ENCODE data around the gene FKBP15.
"Not testable (repeated sequence)": the region's sequence is repeated elsewhere in the genome, so short reads cannot be mapped to it uniquely, and the experiment has no call there.

FKBP15 gene, protein sequence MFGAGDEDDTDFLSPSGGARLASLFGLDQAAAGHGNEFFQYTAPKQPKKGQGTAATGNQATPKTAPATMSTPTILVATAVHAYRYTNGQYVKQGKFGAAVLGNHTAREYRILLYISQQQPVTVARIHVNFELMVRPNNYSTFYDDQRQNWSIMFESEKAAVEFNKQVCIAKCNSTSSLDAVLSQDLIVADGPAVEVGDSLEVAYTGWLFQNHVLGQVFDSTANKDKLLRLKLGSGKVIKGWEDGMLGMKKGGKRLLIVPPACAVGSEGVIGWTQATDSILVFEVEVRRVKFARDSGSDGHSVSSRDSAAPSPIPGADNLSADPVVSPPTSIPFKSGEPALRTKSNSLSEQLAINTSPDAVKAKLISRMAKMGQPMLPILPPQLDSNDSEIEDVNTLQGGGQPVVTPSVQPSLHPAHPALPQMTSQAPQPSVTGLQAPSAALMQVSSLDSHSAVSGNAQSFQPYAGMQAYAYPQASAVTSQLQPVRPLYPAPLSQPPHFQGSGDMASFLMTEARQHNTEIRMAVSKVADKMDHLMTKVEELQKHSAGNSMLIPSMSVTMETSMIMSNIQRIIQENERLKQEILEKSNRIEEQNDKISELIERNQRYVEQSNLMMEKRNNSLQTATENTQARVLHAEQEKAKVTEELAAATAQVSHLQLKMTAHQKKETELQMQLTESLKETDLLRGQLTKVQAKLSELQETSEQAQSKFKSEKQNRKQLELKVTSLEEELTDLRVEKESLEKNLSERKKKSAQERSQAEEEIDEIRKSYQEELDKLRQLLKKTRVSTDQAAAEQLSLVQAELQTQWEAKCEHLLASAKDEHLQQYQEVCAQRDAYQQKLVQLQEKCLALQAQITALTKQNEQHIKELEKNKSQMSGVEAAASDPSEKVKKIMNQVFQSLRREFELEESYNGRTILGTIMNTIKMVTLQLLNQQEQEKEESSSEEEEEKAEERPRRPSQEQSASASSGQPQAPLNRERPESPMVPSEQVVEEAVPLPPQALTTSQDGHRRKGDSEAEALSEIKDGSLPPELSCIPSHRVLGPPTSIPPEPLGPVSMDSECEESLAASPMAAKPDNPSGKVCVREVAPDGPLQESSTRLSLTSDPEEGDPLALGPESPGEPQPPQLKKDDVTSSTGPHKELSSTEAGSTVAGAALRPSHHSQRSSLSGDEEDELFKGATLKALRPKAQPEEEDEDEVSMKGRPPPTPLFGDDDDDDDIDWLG

GRCh38 chr9:113221003-113221799, at the start of gene FKBP15, which contains the start of gene SLC31A1:
Gene FKBP15, minus strand, starts transcription at chr9:113221277. Its CDS starts 34 bp downstream, at chr9:113221243.
Gene SLC31A1, plus strand, starts transcription at chr9:113221544. Its CDS starts 34,605 bp downstream, at chr9:113256149.
- peak; percentile 97 for DNase-seq (ENCODE audit: low read depth, low spot score)

GRCh38 chr9:113269871-113270270, 48.8 kb upstream of the FKBP15 start:
- DNase-seq (ENCODE audit: low read depth, low spot score) = no peak

GRCh38 chr9:113269355-113269754, 48.3 kb upstream of the FKBP15 start:
- DNase-seq (ENCODE audit: low read depth, low spot score) = no peak

DNA sequence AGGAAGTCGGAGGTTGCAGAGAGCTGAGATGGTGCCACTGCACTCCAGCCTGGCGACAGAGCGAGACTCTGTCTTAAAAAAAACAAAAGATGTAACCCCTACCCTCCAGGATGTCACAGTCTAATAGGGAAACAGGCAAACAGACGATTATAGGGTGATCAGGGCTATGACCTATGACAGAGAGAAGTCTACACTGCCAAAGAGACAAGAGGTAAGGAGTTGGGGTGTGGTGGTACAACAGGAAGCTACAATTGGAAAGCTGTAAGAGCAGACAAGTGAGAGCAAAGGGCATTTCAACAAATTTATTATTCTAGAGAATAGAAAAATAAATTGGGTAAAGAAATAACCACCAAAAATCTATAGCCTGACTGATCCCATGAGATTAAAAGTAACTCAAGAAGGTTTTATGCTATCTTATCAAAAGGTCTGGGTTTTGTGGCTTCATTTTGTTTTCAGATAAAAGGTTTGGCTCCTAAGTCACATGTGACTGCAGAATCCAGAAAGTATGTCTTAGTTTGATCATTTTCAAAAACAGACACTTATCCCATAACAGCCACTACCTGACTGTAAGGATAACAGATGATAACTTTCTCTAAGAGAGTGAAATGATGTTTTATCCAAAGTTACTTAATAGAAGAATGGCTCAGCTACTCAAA, 47.0 kb upstream of the FKBP15 start:
- no peak for DNase-seq (ENCODE audit: low read depth, low spot score)

DNA sequence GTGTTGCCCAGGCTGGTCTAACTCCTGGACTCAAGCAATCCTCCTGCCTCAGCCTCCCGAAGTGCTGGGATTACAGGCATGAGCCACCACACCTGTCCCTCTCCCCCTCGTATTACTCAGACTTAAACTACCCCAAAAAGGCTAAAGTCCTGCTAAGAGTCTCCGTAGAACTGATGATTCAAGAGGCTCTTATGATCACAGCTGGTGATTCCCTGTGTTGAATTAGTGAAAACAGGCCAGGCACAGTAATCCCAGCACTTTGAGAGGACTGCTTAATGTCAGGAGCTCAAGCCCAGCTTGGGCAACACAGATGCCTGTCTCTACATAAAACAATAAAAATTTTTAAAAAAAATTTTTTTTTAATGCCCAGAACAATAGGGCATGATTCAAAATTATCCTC, 45.1 kb upstream of the FKBP15 start:
- DNase-seq (ENCODE audit: low read depth, low spot score) = no peak

DNA sequence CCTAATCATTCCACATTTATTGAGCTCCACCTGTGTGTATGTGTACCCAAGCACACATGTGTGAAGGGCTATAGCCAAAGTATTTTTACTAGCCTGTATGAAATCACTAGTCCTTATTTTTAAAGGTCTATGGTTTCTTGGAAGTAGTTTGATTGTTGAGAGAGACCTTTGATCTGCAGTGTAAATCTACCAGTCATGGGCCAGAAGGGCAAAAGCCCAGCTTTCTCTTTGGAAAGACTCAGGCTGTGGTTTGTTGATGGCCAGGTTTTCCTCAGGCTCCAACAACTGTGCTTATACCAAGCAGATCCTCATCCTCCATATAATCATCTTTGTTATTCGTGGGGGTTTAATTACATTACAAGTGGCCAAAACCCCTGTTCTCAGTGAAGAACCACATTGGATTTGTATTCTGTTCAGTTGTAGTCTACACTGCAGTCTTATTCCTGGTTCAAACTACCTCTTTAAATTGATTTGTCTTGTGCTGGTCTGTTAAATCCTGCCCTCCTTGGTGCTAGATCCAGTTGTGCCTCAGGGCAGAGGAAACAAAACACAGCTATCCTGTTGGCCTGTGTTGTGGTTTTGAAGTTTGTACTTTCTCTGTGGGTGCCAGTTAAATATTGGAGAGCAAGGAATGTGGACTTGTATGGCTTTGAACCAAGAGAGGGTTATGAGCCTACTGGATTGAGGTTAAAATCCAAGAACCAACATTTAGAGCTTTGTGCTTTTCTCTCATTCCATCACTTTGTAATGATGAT, 41.0 kb upstream of the FKBP15 start:
- DNase-seq (ENCODE audit: low read depth, low spot score) = no peak

- no peak for DNase-seq (ENCODE audit: low read depth, low spot score)
These were observed 37.2 kb upstream of the FKBP15 start for GRCh38 chr9:113258282-113258681.

- DNase-seq (ENCODE audit: low read depth, low spot score) = no peak
These were observed 36.8 kb upstream of the FKBP15 start for GRCh38 chr9:113257863-113258262.

DNA sequence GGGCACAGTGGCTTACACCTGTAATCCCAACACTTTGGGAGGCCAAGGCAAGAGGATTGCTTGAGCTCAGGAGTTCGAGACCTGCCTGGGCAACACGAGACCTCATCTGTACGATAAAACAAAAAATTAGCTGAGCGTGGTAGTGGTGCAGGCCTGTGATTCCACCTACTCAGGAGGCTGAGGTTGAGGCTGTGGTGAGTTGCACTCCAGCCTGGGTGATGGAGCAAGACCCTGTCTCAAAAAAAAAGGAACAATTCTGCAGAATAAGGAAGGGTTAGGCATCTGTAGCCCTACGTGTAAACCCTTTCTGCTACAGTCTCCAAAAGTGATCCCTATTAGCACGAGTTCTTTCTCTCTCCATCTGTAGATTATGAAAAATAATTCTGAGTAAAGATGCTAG, 34.4 kb upstream of the FKBP15 start:
- no peak for DNase-seq (ENCODE audit: low read depth, low spot score)

- DNase-seq (ENCODE audit: low read depth, low spot score) = no peak
These were observed 33.9 kb upstream of the FKBP15 start for GRCh38 chr9:113254991-113255390.

- DNase-seq (ENCODE audit: low read depth, low spot score) = no peak
These were observed 29.7 kb upstream of the FKBP15 start for GRCh38 chr9:113250807-113251206.

DNA sequence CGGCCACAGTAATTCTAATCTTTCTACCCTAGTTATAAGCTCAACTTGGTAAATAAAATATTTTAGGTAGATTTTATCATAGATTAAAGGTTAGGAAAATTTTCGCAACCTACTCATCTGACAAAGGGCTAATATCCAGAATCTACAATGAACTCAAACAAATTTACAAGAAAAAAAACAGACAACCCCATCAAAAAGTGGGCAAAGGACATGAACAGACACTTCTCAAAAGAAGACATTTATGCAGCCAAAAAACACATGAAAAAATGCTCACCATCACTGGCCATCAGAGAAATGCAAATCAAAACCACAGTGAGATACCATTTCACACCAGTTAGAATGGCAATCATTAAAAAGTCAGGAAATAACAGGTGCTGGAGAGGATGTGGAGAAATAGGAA, 28.6 kb upstream of the FKBP15 start:
- not testable (repeated sequence) for DNase-seq (ENCODE audit: low read depth, low spot score)

DNA sequence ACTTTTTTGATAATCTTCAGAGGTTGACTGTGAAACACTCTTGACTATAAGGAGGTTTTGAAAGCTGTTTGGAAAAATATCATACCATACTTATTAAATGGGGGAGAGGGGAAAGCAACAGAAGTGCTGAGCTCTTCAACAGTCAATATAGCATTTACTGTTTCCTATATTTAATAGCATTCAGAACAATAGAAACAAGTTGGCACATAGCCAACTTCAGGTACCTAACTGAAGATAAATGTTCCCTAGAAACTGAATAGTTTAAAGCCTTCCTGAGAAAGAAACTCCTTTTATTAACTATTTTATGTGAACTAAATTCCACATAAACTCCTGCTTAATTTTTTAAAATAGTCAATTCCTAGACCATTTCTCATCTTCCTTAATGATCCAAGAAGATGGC, 26.6 kb upstream of the FKBP15 start:
- no peak for DNase-seq (ENCODE audit: low read depth, low spot score)

- no peak for DNase-seq (ENCODE audit: low read depth, low spot score)
These were observed 25.9 kb upstream of the FKBP15 start for GRCh38 chr9:113246928-113247327.

GRCh38 chr9:113245894-113246293, 24.8 kb upstream of the FKBP15 start:
- DNase-seq (ENCODE audit: low read depth, low spot score) = no peak

GRCh38 chr9:113244556-113244955, 23.5 kb upstream of the FKBP15 start:
- DNase-seq (ENCODE audit: low read depth, low spot score) = no peak

DNA sequence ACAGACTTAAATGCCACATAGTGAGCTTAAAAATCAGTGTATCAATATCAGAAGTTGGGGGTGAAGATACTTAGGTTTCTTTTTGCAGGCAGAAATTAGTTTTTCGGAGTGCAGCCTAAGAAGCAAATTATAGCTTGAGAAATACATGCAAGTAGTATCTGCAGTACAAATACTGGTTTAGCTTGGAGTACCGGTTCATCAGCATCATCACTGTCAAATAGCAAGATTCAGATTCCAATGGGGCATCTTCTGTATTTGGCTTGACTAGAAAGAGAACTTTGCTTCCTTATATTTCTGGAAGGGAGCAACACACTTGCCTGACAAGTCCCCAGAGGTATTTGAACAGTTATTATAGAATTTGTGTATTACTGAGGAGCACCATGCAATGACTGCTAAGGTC, 20.1 kb upstream of the FKBP15 start:
- no peak for DNase-seq (ENCODE audit: low read depth, low spot score)

DNA sequence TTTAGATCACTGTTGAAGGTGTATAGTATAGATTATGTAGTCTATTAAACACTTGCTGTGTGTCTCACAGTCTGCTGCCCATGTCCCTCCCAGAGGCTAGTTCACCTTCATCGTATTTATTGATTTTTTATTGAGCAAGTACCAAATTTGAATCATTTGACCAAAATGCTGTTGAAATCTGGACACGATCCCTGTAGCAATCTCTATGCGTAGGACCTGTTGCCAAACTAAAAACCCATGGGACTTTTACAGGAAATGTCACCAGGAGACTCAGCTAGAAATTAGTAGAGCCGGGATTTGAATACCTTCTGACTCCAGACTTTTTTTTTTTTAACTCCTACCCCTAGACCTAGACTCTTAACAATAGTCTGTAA, 17.8 kb upstream of the FKBP15 start:
- DNase-seq (ENCODE audit: low read depth, low spot score) = no peak

DNA sequence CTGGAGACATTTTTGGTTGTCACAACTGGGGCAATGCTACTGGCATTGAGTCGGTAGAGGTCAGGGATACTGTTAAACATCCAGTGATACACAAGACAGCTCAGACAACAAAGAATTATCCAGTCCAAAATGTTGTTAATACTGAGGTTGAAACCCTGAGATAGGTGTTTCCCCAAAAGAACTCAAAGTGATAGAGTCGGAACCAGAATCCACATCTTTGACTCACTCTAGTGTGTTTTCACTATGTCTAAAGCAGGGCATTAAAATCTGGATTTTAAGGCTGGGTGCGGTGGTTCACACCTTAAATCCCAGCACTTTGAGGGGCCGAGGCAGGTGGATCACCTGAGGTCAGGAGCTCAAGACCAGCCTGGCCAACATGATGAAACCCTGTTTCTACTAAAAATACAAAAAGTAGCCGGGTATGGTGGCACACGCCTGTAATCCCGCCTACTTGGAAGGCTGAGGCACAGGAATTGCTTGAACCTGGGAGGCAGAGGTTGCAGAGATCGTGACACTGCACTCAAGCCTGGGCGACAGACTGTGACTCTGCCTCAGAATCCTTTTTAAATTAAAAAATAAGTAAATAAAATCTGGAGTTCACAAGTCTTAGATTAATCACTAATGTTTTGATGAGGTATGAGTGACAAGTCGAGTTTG, 17.3 kb upstream of the FKBP15 start:
- no peak for DNase-seq (ENCODE audit: low read depth, low spot score)
